ENCODE results near the gene SLC7A7.
"Not testable (repeated sequence)": the region's sequence is repeated elsewhere in the genome, so short reads cannot be mapped to it uniquely, and the experiment has no call there.

- not testable (repeated sequence) for TF ChIP-seq POLR2AphosphoS5 (IDR thresholded peaks at IDR 0.05; ENCODE audit: low read depth); ZNF331 (CRISPR knock-in tag; IDR thresholded peaks at IDR 0.05; ENCODE audit: low read depth)
- TF ChIP-seq, protein P1, sequence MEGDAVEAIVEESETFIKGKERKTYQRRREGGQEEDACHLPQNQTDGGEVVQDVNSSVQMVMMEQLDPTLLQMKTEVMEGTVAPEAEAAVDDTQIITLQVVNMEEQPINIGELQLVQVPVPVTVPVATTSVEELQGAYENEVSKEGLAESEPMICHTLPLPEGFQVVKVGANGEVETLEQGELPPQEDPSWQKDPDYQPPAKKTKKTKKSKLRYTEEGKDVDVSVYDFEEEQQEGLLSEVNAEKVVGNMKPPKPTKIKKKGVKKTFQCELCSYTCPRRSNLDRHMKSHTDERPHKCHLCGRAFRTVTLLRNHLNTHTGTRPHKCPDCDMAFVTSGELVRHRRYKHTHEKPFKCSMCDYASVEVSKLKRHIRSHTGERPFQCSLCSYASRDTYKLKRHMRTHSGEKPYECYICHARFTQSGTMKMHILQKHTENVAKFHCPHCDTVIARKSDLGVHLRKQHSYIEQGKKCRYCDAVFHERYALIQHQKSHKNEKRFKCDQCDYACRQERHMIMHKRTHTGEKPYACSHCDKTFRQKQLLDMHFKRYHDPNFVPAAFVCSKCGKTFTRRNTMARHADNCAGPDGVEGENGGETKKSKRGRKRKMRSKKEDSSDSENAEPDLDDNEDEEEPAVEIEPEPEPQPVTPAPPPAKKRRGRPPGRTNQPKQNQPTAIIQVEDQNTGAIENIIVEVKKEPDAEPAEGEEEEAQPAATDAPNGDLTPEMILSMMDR (conservative IDR thresholded peaks at IDR 0.05; ENCODE audit: low read depth in 2 of 2): not testable (repeated sequence)
These were observed 21.7 kb downstream of the SLC7A7 start for GRCh38 chr14:22793550-22793949.
